ENCODE measurements around the gene IWS1.

The IWS1 gene

GRCh38 chr2:127431408-127432023, 94.8 kb downstream of the IWS1 start:
- DNase-seq (ENCODE audit: extremely low spot score, insufficient read length, low read depth) = no peak
- no peak for FAIRE-seq
